K562 (cell line): ENCODE measurements around the gene PRELID2.

Source experiments
- FOXJ3 ChIP-seq: sonication (generic); formaldehyde crosslinking; IDR thresholded peaks from 2 replicates; pipeline ENCODE4 v1.4.0; 2020; ENCODE audit warnings: mild to moderate bottlenecking, missing genetic modification reagents
- GABPA ChIP-seq: fragments of 200-800 bp; sonication (Bioruptor generic); conservative IDR thresholded peaks from 2 replicates; pipeline ENCODE4 v1.6.1; 2016; ENCODE audit warnings: low read depth, missing genetic modification characterization, missing compliant biosample characterization
- NBN ChIP-seq: fragments of 450-650 bp; IDR thresholded peaks from 2 replicates; pipeline ENCODE4 v1.6.1; 2016; ENCODE audit warnings: low read depth, mild to moderate bottlenecking
- NCOA1 ChIP-seq: fragments of 450-650 bp; IDR thresholded peaks from 2 replicates; pipeline ENCODE4 v1.6.1; 2016; ENCODE audit warnings: low read depth
- ZBTB49 ChIP-seq: sonication (generic); formaldehyde crosslinking; IDR thresholded peaks from 2 replicates; pipeline ENCODE4 v1.8.0; 2022; ENCODE audit warnings: missing genetic modification reagents, mild to moderate bottlenecking, borderline replicate concordance

DNA sequence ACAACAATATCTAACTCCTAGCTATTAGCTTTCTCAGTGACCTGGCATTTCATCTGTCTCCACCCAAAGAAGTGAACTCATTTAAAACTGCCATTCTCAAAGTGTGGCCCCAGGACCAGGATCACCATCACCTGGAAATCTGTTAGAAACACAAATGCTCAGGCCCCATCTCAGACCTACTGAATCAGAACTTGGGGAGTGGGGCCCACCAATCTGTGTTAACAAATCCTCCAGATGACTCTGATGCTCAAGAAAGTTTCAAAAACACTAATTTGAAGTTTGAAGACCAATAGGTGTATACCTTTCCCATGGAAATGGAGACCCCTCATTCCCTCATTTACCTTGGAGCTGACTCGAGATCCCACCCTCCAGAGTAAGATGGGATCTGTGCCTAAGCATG is 72.3 kb downstream of the PRELID2 start:
- TF ChIP-seq FOXJ3 (CRISPR knock-in tag): no peak
- TF ChIP-seq GABPA: no peak
- no peak for TF ChIP-seq NBN
- TF ChIP-seq ZBTB49 (CRISPR knock-in tag): no peak
- no peak for TF ChIP-seq NCOA1
